Bronchial epithelial cell (primary cell): ENCODE results near the gene TSG101. TPM values are rescaled to one million over a fixed set of nuclear protein-coding genes. Genes with fewer than 3 reads are reported as not detected.

Source experiments
- DNase-seq: peaks from one replicate; pipeline ENCODE4 v3.0.0-alpha.2; 2010; ENCODE audit warnings: low read depth
- FAIRE-seq: peaks from 2 replicates; lab custom pipeline; 2011; peaks lifted over from hg19 to GRCh38; lab: Jason Lieb, UNC
- H3K27me3 ChIP-seq: 2 replicates; pipeline ENCODE4 v1.5.1; 2011; ENCODE audit warnings: low read length; ENCODE audit not compliant: control insufficient read depth, insufficient read depth
- H3K36me3 ChIP-seq: 2 replicates; pipeline ENCODE4 v1.5.1; 2011; ENCODE audit warnings: low read length; ENCODE audit not compliant: control insufficient read depth, insufficient read depth
- H3K4me3 ChIP-seq: 2 replicates; pipeline ENCODE4 v1.5.1; 2011; ENCODE audit warnings: mild to moderate bottlenecking, low read depth, low read length, control low read depth
- CTCF ChIP-seq: IDR thresholded peaks from 2 replicates; pipeline ENCODE4 v1.5.1; 2011; ENCODE audit warnings: mild to moderate bottlenecking, moderate library complexity, low read length, control low read depth, inconsistent platforms; ENCODE audit not compliant: insufficient read depth, severe bottlenecking
- total RNA-seq: library from RNA; depleted of rRNA; stranded (reverse); fragments of >200 nt; gene quantifications from 2 replicates; pipeline ENCODE4 v1.2.1, GENCODE V29; 2014

Gene TSG101
- total RNA-seq, 1 donor from 2014 or later, result 71.1 TPM

GRCh38 chr11:18493310-18493709 lies 33.4 kb downstream of the TSG101 start:
- Histone ChIP-seq H3K27me3 (no peaks in the 10 kb centered on the region), H3K4me3 (no peak overlapping the region), H3K36me3 (peaks cover 4% of the 10 kb centered on the region)
- FAIRE-seq (no peak), DNase-seq (peak; percentile 74)
- TF ChIP-seq CTCF, result no peak

GRCh38 chr11:18492888-18493287 lies 33.9 kb downstream of the TSG101 start:
- DNase-seq (peak; percentile 36), FAIRE-seq (no peak)
- H3K4me3 ChIP-seq, result no peak overlapping the region
- peaks cover 4% of the 10 kb centered on the region for H3K36me3 ChIP-seq
- H3K27me3 ChIP-seq, result no peaks in the 10 kb centered on the region
- no peak for TF ChIP-seq CTCF

DNA sequence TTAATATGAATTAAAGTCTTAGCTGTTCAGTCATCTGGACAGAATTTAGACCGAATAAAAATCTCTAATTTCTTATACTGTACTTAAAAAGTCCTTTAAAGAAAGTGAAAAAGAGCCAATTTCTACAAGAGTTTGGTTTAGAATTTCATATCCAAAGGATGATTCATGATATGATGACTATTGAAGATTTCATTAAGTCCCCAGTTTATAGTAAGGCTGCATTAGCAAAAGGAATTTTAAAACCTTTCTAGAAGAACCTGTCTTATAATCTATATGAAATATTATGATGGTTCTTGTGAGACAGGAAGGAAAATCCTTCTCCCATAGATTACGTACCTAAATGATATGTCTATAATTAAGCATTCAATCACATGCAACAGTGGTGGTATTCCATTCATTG lies 34.8 kb downstream of the TSG101 start:
- H3K27me3 ChIP-seq, result no peaks in the 10 kb centered on the region

DNA sequence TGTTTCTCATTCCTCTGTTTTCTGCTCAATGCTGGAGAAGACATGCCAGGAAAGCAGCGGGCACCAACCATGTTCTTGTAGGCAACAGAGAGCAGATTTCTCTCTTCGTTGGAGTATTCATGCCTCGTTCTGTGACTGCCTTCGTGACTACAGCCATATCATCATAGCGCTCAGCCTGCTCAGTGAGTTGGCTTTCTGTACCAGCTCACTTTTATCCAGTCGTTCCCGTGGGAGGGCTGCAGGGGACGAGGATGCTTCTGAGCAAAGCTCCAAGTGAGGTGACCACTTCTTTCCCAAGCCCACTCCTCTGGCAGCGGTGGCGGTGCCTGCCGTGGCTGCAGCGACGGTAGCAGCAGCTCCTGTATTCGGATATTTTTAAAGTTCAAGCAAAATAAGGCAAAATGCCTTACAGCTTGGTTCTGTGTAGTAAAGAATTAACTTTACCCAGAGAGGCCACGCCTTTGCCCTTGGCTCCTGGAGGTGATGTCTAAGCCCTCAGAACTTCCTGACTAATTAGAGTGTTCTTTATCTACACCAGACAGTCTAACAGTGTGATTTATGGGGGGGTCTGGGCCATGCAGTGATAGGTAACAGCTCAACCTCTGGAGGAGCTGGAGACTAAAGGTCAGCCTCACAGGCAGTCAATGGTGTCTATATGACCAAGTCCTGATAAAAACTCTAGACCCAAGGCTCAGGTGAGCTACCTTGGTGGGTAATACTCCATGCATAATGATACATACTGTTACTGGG lies 35.8 kb downstream of the TSG101 start:
- H3K36me3 ChIP-seq, result peaks cover 5% of the 10 kb centered on the region
- FAIRE-seq (no peak), DNase-seq (peak; percentile 35)
- no peak overlapping the region for H3K4me3 ChIP-seq
- H3K27me3 ChIP-seq, result no peaks in the 10 kb centered on the region
- no peak for TF ChIP-seq CTCF

More for the DNA sequence above, 34.8 kb downstream of the TSG101 start:
- peak; percentile 48 for DNase-seq
- Histone ChIP-seq H3K4me3 (no peak overlapping the region), H3K36me3 (peaks cover 4% of the 10 kb centered on the region)
- TF ChIP-seq CTCF, result no peak
- FAIRE-seq, result no peak

- H3K36me3 ChIP-seq, result peaks cover 5% of the 10 kb centered on the region
- no peak for FAIRE-seq
Measured at GRCh38 chr11:18490319-18490718, 36.4 kb downstream of the TSG101 start.

More at GRCh38 chr11:18490319-18490718, 36.4 kb downstream of the TSG101 start:
- H3K27me3 ChIP-seq, result no peaks in the 10 kb centered on the region
- DNase-seq, result peak; percentile 26
- H3K4me3 ChIP-seq, result no peak overlapping the region
- TF ChIP-seq CTCF, result no peak
